H1 (cell line): Measurements from ENCODE around the gene NME7. TPM values are rescaled to one million over a fixed set of nuclear protein-coding genes. Genes with fewer than 3 reads are reported as not detected.

Source experiments
- CTCF ChIA-PET: fragments of 300-600 bp; sonication (Branson Sonifier 250); formaldehyde crosslinking; loops from one replicate; lab custom pipeline; 2021; ENCODE audit not compliant: partially characterized antibody; lab: Charles Lee
- POLR2A ChIA-PET: fragments of 300-600 bp; sonication (Branson Sonifier 250); formaldehyde crosslinking; loops from one replicate; lab custom pipeline; 2021; ENCODE audit warnings: inconsistent platforms; ENCODE audit not compliant: partially characterized antibody; lab: Charles Lee
- DNase-seq, 2 experiments: peaks; one replicate each; pipeline versions ENCODE4 v3.0.0 to v3.0.0-alpha.2; 2010 to 2022; ENCODE audit warnings: low spot score in 2 of 2, low read depth in 1 of 2, mixed read lengths in 1 of 2
- FAIRE-seq: peaks from 2 replicates; lab custom pipeline; 2011; peaks lifted over from hg19 to GRCh38; lab: Jason Lieb, UNC
- H2AFZ ChIP-seq: 2 replicates; pipeline ENCODE4 v1.8.1; 2012; ENCODE audit warnings: low read length, inconsistent platforms
- H2AK5ac ChIP-seq: 2 replicates; pipeline ENCODE4 v1.6.1; 2013; ENCODE audit warnings: low read depth, low read length
- H2BK120ac ChIP-seq: replicated peaks from 2 replicates; pipeline ENCODE3; 2013; ENCODE audit warnings: low read depth, low read length, inconsistent platforms
- H2BK12ac ChIP-seq: 2 replicates; pipeline ENCODE4 v1.6.1; 2013; ENCODE audit warnings: low read depth, low read length
- H2BK15ac ChIP-seq: 2 replicates; pipeline ENCODE4 v1.6.1; 2013; ENCODE audit warnings: low read length
- H2BK20ac ChIP-seq: 2 replicates; pipeline ENCODE4 v1.6.1; 2013; ENCODE audit warnings: low read length
- H2BK5ac ChIP-seq: 2 replicates; pipeline ENCODE4 v1.6.1; 2013; ENCODE audit warnings: low read depth, low read length
- H3K14ac ChIP-seq: 2 replicates; pipeline ENCODE4 v1.6.1; 2013; ENCODE audit warnings: inconsistent platforms; ENCODE audit not compliant: insufficient read length
- H3K18ac ChIP-seq: 2 replicates; pipeline ENCODE4 v1.6.1; 2013; ENCODE audit warnings: low read length; ENCODE audit errors: extremely low read depth
- H3K23ac ChIP-seq: 2 replicates; pipeline ENCODE4 v1.6.1; 2013; ENCODE audit warnings: inconsistent platforms; ENCODE audit not compliant: insufficient read length
- H3K23me2 ChIP-seq: 2 replicates; pipeline ENCODE4 v1.6.1; 2013; ENCODE audit warnings: low read depth, low read length
- H3K27ac ChIP-seq: 2 replicates; pipeline ENCODE4 v1.6.1; 2011; ENCODE audit warnings: low read depth, low read length, inconsistent platforms
- H3K27me3 ChIP-seq, 4 experiments: replicated peaks in 1 of 4; 1 replicate in 1 of 4; 2 replicates in 3 of 4; pipeline versions ENCODE4 v1.6.1 to v1.8.1; 2011 to 2013; ENCODE audit warnings: low read length in 3 of 4, mild to moderate bottlenecking in 3 of 4, inconsistent platforms in 2 of 4, mixed read lengths in 2 of 4, moderate library complexity in 1 of 4; ENCODE audit not compliant: control insufficient read depth in 3 of 4, insufficient read depth in 3 of 4; ENCODE audit errors: extremely low read depth in 1 of 4
- H3K36me3 ChIP-seq, 4 experiments: 2 replicates each; pipeline versions ENCODE4 v1.6.1 to v1.8.1; 2011 to 2013; ENCODE audit warnings: mild to moderate bottlenecking in 4 of 4, low read length in 3 of 4, moderate library complexity in 2 of 4, control low read depth in 1 of 4, inconsistent platforms in 1 of 4; ENCODE audit not compliant: insufficient read depth in 4 of 4, control insufficient read depth in 2 of 4
- H3K4ac ChIP-seq: replicated peaks from 2 replicates; pipeline ENCODE3; 2013; ENCODE audit warnings: low read length, low read depth, mixed read lengths, inconsistent platforms; ENCODE audit not compliant: insufficient read length
- H3K4me1 ChIP-seq, 4 experiments: replicated peaks in 1 of 4; 1 replicate in 1 of 4; 2 replicates in 3 of 4; pipeline versions ENCODE4 v1.6.1 to v1.8.1; 2011 to 2013; ENCODE audit warnings: low read length in 3 of 4, inconsistent platforms in 2 of 4, mixed read lengths in 1 of 4; ENCODE audit not compliant: insufficient read depth in 4 of 4, control insufficient read depth in 3 of 4
- H3K4me2 ChIP-seq, 2 experiments: 2 replicates each; pipeline versions ENCODE4 v1.6.1 to v1.8.1; 2011 to 2013; ENCODE audit warnings: low read depth in 2 of 2, low read length in 2 of 2, control low read depth in 1 of 2, inconsistent platforms in 1 of 2, mild to moderate bottlenecking in 1 of 2; ENCODE audit not compliant: insufficient read depth in 1 of 2
- H3K4me3 ChIP-seq, 4 experiments: fragments of 200-600, 300-600 bp in 1 of 4; sonication (generic), shearing (Covaris generic), sonication (Bioruptor Twin) in 1 of 4; 2 replicates each; pipeline versions ENCODE4 v1.5.1 to v1.8.1; 2011 to 2016; ENCODE audit warnings: low read length in 4 of 4, low read depth in 3 of 4, control low read depth in 2 of 4, inconsistent platforms in 2 of 4, mild to moderate bottlenecking in 2 of 4, mixed read lengths in 1 of 4, moderate library complexity in 1 of 4; ENCODE audit not compliant: insufficient read depth in 2 of 4; ENCODE audit errors: extremely low read depth in 1 of 4
- H3K56ac ChIP-seq: replicated peaks from 2 replicates; pipeline ENCODE3; 2013; ENCODE audit warnings: low read depth, mild to moderate bottlenecking, mixed read lengths, low read length, inconsistent platforms; ENCODE audit not compliant: insufficient read length
- H3K79me1 ChIP-seq: 2 replicates; pipeline ENCODE4 v1.6.1; 2013; ENCODE audit warnings: low read depth, low read length, control low read depth
- H3K79me2 ChIP-seq, 2 experiments: 2 replicates each; pipeline versions ENCODE4 v1.6.1 to v1.8.1; 2012 to 2013; ENCODE audit warnings: low read length in 2 of 2, mild to moderate bottlenecking in 2 of 2, inconsistent platforms in 1 of 2; ENCODE audit not compliant: insufficient read depth in 2 of 2, control insufficient read depth in 1 of 2
- H3K9ac ChIP-seq, 4 experiments: replicated peaks in 1 of 4; 1 replicate in 1 of 4; 2 replicates in 3 of 4; pipeline versions ENCODE4 v1.6.1 to v1.8.1; 2011 to 2013; ENCODE audit warnings: low read depth in 3 of 4, low read length in 3 of 4, control low read depth in 2 of 4, mild to moderate bottlenecking in 2 of 4, moderate library complexity in 2 of 4, inconsistent platforms in 1 of 4; ENCODE audit errors: extremely low read depth in 1 of 4
- H3K9me3 ChIP-seq, 2 experiments: 2 replicates each; pipeline versions ENCODE4 v1.6.1 to v1.8.1; 2012 to 2013; ENCODE audit warnings: mild to moderate bottlenecking in 2 of 2, moderate library complexity in 2 of 2, control low read depth in 1 of 2, inconsistent platforms in 1 of 2, low read depth in 1 of 2, low read length in 1 of 2, mixed read lengths in 1 of 2; ENCODE audit not compliant: insufficient read depth in 2 of 2
- H4K20me1 ChIP-seq, 2 experiments: replicated peaks in 1 of 2; 2 replicates each; pipeline versions ENCODE3 to v1.8.1; 2011 to 2013; ENCODE audit warnings: inconsistent platforms in 2 of 2, low read length in 2 of 2, mild to moderate bottlenecking in 1 of 2; ENCODE audit not compliant: insufficient read depth in 2 of 2, control insufficient read depth in 1 of 2
- H4K5ac ChIP-seq: 2 replicates; pipeline ENCODE4 v1.6.1; 2013; ENCODE audit warnings: low read length, low read depth, mixed read lengths, inconsistent platforms; ENCODE audit not compliant: insufficient read length
- H4K8ac ChIP-seq: 2 replicates; pipeline ENCODE4 v1.8.0; 2013; ENCODE audit warnings: mild to moderate bottlenecking, moderate library complexity, low read length, inconsistent platforms; ENCODE audit not compliant: insufficient read depth; ENCODE audit errors: extremely low read depth
- H4K91ac ChIP-seq: replicated peaks from 2 replicates; pipeline ENCODE3; 2013; ENCODE audit warnings: low read length, mixed read lengths, inconsistent platforms; ENCODE audit not compliant: insufficient read length
- CEBPB ChIP-seq: IDR thresholded peaks from 2 replicates; pipeline ENCODE4 v1.6.1; 2012; ENCODE audit warnings: low read depth, low read length
- CTBP2 ChIP-seq: IDR thresholded peaks from 2 replicates; pipeline ENCODE4 v1.7.0; 2011; ENCODE audit warnings: borderline replicate concordance, mild to moderate bottlenecking, moderate library complexity, mixed read lengths, low read length; ENCODE audit not compliant: insufficient read depth, insufficient read length
- JUN ChIP-seq: IDR thresholded peaks from 2 replicates; pipeline ENCODE4 v1.6.1; 2011; ENCODE audit warnings: low read depth, mild to moderate bottlenecking, improper control_type of control experiment, low read length
- JUND ChIP-seq: IDR thresholded peaks from 2 replicates; pipeline ENCODE4 v1.6.1; 2011; ENCODE audit warnings: mild to moderate bottlenecking, improper control_type of control experiment, low read length
- PHF8 ChIP-seq: fragments of 200-600 bp; sonication (generic); conservative IDR thresholded peaks from 2 replicates; pipeline ENCODE4 v1.7.1; 2012; ENCODE audit warnings: low read depth, mild to moderate bottlenecking, inconsistent platforms, low read length, moderate library complexity
- RXRA ChIP-seq: IDR thresholded peaks from 2 replicates; pipeline ENCODE4 v1.6.1; 2011; ENCODE audit warnings: low read depth, mild to moderate bottlenecking, low read length, moderate library complexity; ENCODE audit not compliant: insufficient read depth
- SIRT6 ChIP-seq: IDR thresholded peaks from one replicate; pipeline ENCODE4 v1.7.1; 2012; ENCODE audit warnings: low read length, inconsistent platforms
- SP1 ChIP-seq: IDR thresholded peaks from 2 replicates; pipeline ENCODE4 v1.6.1; 2011; ENCODE audit warnings: low read depth, low read length
- SUZ12 ChIP-seq: fragments of 200-600 bp; sonication (generic); IDR thresholded peaks from 2 replicates; pipeline ENCODE4 v1.6.1; 2012; ENCODE audit warnings: mild to moderate bottlenecking, inconsistent platforms, low read length, moderate library complexity, mixed read lengths
- TBP ChIP-seq: IDR thresholded peaks from 2 replicates; pipeline ENCODE4 v1.6.1; 2011; ENCODE audit warnings: low read depth, low read length, improper control_type of control experiment
- TCF12 ChIP-seq: IDR thresholded peaks from 2 replicates; pipeline ENCODE4 v1.6.1; 2011; ENCODE audit warnings: low read depth, mild to moderate bottlenecking, low read length
- YY1 ChIP-seq: IDR thresholded peaks from 2 replicates; pipeline ENCODE4 v1.6.1; 2011; ENCODE audit warnings: low read depth, mild to moderate bottlenecking, low read length
- WGBS, 2 experiments: shearing (Covaris generic) in 1 of 2; methylation state at CpG; one replicate each; pipeline versions ENCODE4 v1.1.6 to v1.1.7; 2013 to 2015; ENCODE audit warnings: low lambda C conversion rate in 2 of 2, mixed read lengths in 2 of 2, inconsistent platforms in 1 of 2, low coverage in 1 of 2, missing lambda C conversion rate in 1 of 2; ENCODE audit not compliant: insufficient replicate concordance in 2 of 2, insufficient coverage in 1 of 2, insufficient read length in 1 of 2; ENCODE audit errors: extremely low coverage in 1 of 2, missing lambda C conversion rate in 1 of 2; 5-methylcytosine and 5-hydroxymethylcytosine counted together
- polyA plus RNA-seq, 7 experiments: library from polyadenylated mRNA; depleted of rRNA in 3 of 7; stranded (reverse) in 5 of 7; unstranded in 2 of 7; fragments of >200 nt in 5 of 7; fragments of 200-250 nt in 2 of 7; gene quantifications; 1 replicate in 5 of 7; 2 replicates in 1 of 7; 4 replicates in 1 of 7; pipeline versions ENCODE4 v1.2.1 to v1.2.3, GENCODE V29; 2011 to 2013; ENCODE audit warnings: missing spikeins in 2 of 7, mixed read lengths in 2 of 7
- total RNA-seq: library from RNA; stranded (reverse); fragmentation: NEBNext Ultra II Directional; extraction: Animal tissue kit (Norgen Biotek cat#: 25700); gene quantifications from 2 replicates; pipeline ENCODE4 v1.2.1, GENCODE V29; 2021

NME7 gene
- total and polyA plus RNA-seq, 2 of the 8 experiments (the other 6 are each of a cell fraction or from before 2014, with no cell fraction given), result 11.6 to 28.5 TPM

DNA sequence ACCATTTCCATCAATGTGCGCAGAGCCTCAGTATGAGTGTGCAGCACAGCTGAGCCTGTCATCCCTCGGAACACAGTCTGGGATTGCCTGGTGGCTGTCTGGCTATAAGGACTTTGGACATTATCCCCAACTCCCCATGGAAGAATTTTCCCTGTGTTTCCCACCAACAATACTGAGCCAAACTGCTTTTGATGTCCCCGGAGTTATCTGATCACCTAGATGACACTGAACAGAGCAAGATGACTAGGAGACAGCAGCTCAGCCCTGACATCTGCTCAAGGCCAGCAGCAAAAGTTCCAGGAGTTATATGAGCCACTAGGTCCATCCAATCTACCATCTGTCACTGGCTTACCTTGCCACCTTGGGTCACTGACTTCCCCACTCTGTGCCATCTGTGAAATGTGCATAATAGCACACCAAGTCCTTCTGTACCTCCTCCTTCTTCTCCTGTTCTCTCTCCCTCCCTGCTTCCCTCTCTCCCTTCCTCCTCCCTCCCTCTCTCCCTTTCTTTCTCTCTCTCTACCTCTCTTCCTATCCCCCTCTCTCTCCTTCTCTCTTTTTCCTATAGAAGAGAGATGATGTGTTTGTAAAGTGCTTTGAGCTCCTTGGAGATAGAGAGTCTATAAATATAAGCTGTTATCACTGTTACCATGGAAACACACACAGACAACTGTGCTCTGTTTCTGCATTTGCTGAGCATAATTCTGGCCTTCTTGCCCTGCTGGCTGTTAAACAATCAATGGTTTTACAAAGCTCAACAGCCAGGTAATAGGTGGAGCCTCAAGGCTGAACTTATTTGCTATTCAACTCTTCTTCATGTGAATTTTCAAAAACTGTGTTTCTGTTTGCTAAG is 280.8 kb downstream of the NME7 start:
- POLR2A ChIA-PET, result interaction anchor here (0.5 to 1.1 kb wide), 2 partner anchors 19 to 296 kb away, joined by 3 read pairs; no protein-coding TSS in a partner anchor
- DNase-seq (no peak), FAIRE-seq (no peak)
- H4K20me1 ChIP-seq, result no peaks in the 10 kb centered on the region
- H2BK12ac ChIP-seq, result no peak overlapping the region
- no peak overlapping the region for H4K8ac ChIP-seq
- no peaks in the 10 kb centered on the region for H3K27me3 ChIP-seq
- H3K4me2 ChIP-seq, result no peak overlapping the region
- peaks cover 0 to 3% (median 0%) of the 10 kb centered on the region in 4 experiments; a peak in 1 of 7 replicates for H3K4me1 ChIP-seq
- H4K5ac ChIP-seq, result no peak overlapping the region
- 92% methylated on average over 3 of the region's 3 CpGs; no CpG with 5 or more reads in 1 of the 2 experiments for WGBS, 2 experiments
- H3K79me1 ChIP-seq, result no peaks in the 10 kb centered on the region
- H2AK5ac ChIP-seq, result no peak overlapping the region
- no peak overlapping the region for H2BK15ac ChIP-seq
- H3K4ac ChIP-seq, result no peak overlapping the region
- no peak overlapping the region for H2BK20ac ChIP-seq
- no peak overlapping the region for H2AFZ ChIP-seq
- TF ChIP-seq CTBP2, result no peak
- TF ChIP-seq TCF12, result no peak
- TF ChIP-seq JUN, result no peak
- no peak for TF ChIP-seq TBP
- TF ChIP-seq PHF8, result no peak
- no peak for TF ChIP-seq JUND
- TF ChIP-seq YY1, result no peak
- no peak for TF ChIP-seq RXRA
- no peak for TF ChIP-seq SIRT6
- TF ChIP-seq SP1, result no peak
- no peak for TF ChIP-seq SUZ12
- TF ChIP-seq CEBPB, result no peak
- H3K9ac ChIP-seq, result no peak overlapping the region
- no peak overlapping the region for H3K18ac ChIP-seq
- no peak overlapping the region for H3K56ac ChIP-seq
- H3K79me2 ChIP-seq, result no peaks in the 10 kb centered on the region
- no peaks in the 10 kb centered on the region for H3K36me3 ChIP-seq
- no peaks in the 10 kb centered on the region for H3K23me2 ChIP-seq
- no peak overlapping the region for H3K23ac ChIP-seq
- H2BK5ac ChIP-seq, result no peak overlapping the region
- H3K27ac ChIP-seq, result no peak overlapping the region
- no peak overlapping the region for H3K4me3 ChIP-seq
- no peak overlapping the region for H2BK120ac ChIP-seq
- H3K14ac ChIP-seq, result no peak overlapping the region
- no peak overlapping the region for H4K91ac ChIP-seq
- H3K9me3 ChIP-seq, result no peaks in the 10 kb centered on the region
- CTCF ChIA-PET, result interaction anchor here (0.9 to 1.0 kb wide), 3 partner anchors 49 to 647 kb away, joined by 3 read pairs; no protein-coding TSS in a partner anchor
